ENCODE data around the gene CCNI. TPM values are rescaled to one million over a fixed set of nuclear protein-coding genes. Genes with fewer than 3 reads are reported as not detected.
A peak's percentile ranks its signal among the peaks of the same experiment; 100 is the strongest.

Gene CCNI
- total and polyA plus RNA-seq, 2 donors from 2014 or later = 172 to 314 TPM

- Histone ChIP-seq H3K27me3 (ENCODE audit: control insufficient read depth, insufficient read depth, low read length) (no peaks in the 10 kb centered on the region), H3K9me3 (ENCODE audit: control insufficient read depth in 2 of 3, insufficient read depth in 1 of 3, low read length in 3 of 3) (no peaks in the 10 kb centered on the region), H3K9ac (ENCODE audit: low read length in 3 of 3) (no peak overlapping the region), H3K27ac (ENCODE audit: low read depth in 2 of 2, low read length in 2 of 2) (no peak overlapping the region), H3K4me1 (ENCODE audit: control insufficient read depth in 2 of 3, insufficient read depth in 2 of 3, low read depth in 1 of 3, low read length in 3 of 3) (peaks cover 0 to 12% (median 0%) of the 10 kb centered on the region in 3 donors), H3K4me3 (ENCODE audit: low read length in 3 of 3) (no peak overlapping the region), H3K36me3 (ENCODE audit: control insufficient read depth in 2 of 3, insufficient read depth in 3 of 3, low read length in 3 of 3) (no peaks in the 10 kb centered on the region)
- DNase-seq (no peak), FAIRE-seq (no peak)
- TF ChIP-seq CTCF (IDR thresholded peaks at IDR 0.05; ENCODE audit: borderline replicate concordance, extremely low read depth, insufficient read depth) = no peak
- intact Hi-C loops (cut with DNase I) = no loop called here
Observed at GRCh38 chr4:77097611-77098010, 21.8 kb upstream of the CCNI start.

GRCh38 chr4:77095101-77095821 is 19.5 kb upstream of the CCNI start:
- Histone ChIP-seq H3K36me3 (ENCODE audit: control insufficient read depth in 2 of 3, insufficient read depth in 3 of 3, low read length in 3 of 3) (no peaks in the 10 kb centered on the region), H3K4me3 (ENCODE audit: low read length in 3 of 3) (no peak overlapping the region), H3K27ac (ENCODE audit: low read depth in 2 of 2, low read length in 2 of 2) (no peak overlapping the region), H3K9ac (ENCODE audit: low read length in 3 of 3) (no peak overlapping the region), H3K4me1 (ENCODE audit: control insufficient read depth in 2 of 3, insufficient read depth in 2 of 3, low read depth in 1 of 3, low read length in 3 of 3) (peaks cover 0 to 13% (median 0%) of the 10 kb centered on the region in 3 donors), H3K27me3 (ENCODE audit: control insufficient read depth, insufficient read depth, low read length) (no peaks in the 10 kb centered on the region), H3K9me3 (ENCODE audit: control insufficient read depth in 2 of 3, insufficient read depth in 1 of 3, low read length in 3 of 3) (no peaks in the 10 kb centered on the region)
- TF ChIP-seq CTCF (IDR thresholded peaks at IDR 0.05; ENCODE audit: borderline replicate concordance, extremely low read depth, insufficient read depth) = peak; percentile 88
- DNase-seq = peak; percentile 70 to 89 (median 78)
- no peak for FAIRE-seq
- intact Hi-C loops (cut with DNase I) = no loop called here

- Histone ChIP-seq H3K4me1 (ENCODE audit: control insufficient read depth in 2 of 3, insufficient read depth in 2 of 3, low read depth in 1 of 3, low read length in 3 of 3) (peaks cover 0 to 13% (median 0%) of the 10 kb centered on the region in 3 donors), H3K9me3 (ENCODE audit: control insufficient read depth in 2 of 3, insufficient read depth in 1 of 3, low read length in 3 of 3) (no peaks in the 10 kb centered on the region), H3K27ac (ENCODE audit: low read depth in 2 of 2, low read length in 2 of 2) (no peak overlapping the region), H3K27me3 (ENCODE audit: control insufficient read depth, insufficient read depth, low read length) (no peaks in the 10 kb centered on the region), H3K36me3 (ENCODE audit: control insufficient read depth in 2 of 3, insufficient read depth in 3 of 3, low read length in 3 of 3) (no peaks in the 10 kb centered on the region), H3K9ac (ENCODE audit: low read length in 3 of 3) (no peak overlapping the region), H3K4me3 (ENCODE audit: low read length in 3 of 3) (no peak overlapping the region)
- FAIRE-seq (no peak), DNase-seq (no peak)
- intact Hi-C loops (cut with DNase I) = no loop called here
- TF ChIP-seq CTCF (IDR thresholded peaks at IDR 0.05; ENCODE audit: borderline replicate concordance, extremely low read depth, insufficient read depth) = no peak
Observed at GRCh38 chr4:77094496-77094895, 18.7 kb upstream of the CCNI start.
